CD14-positive monocyte (primary cell): ENCODE results near the gene ANKRD22. TPM values are rescaled to one million over a fixed set of nuclear protein-coding genes. Genes with fewer than 3 reads are reported as not detected.
"Not testable (repeated sequence)": the region's sequence is repeated elsewhere in the genome, so short reads cannot be mapped to it uniquely, and the experiment has no call there.

ENCODE experiments used
- DNase-seq, 3 donors: peaks; one replicate each; pipeline ENCODE4 v3.0.0-alpha.2; 2011 to 2022
- H2AFZ ChIP-seq: 2 replicates; pipeline ENCODE4 v1.6.0; 2012; ENCODE audit warnings: mild to moderate bottlenecking, low read depth, low read length, inconsistent platforms; ENCODE audit not compliant: insufficient read depth, poor library complexity, severe bottlenecking
- H3K27ac ChIP-seq, 2 donors: 1 replicate in 1 of 2; 2 replicates in 1 of 2; pipeline ENCODE4 v1.5.1; 2012 to 2013; ENCODE audit warnings: low read length in 2 of 2, control low read depth in 1 of 2, inconsistent platforms in 1 of 2, low read depth in 1 of 2, mild to moderate bottlenecking in 1 of 2
- H3K27me3 ChIP-seq, 2 donors: one replicate each; pipeline versions ENCODE4 v1.6.0 to v1.6.1; 2011 to 2013; ENCODE audit warnings: low read length in 2 of 2; ENCODE audit not compliant: control insufficient read depth in 2 of 2, insufficient read depth in 2 of 2
- H3K36me3 ChIP-seq, 2 donors: replicated peaks in 1 of 2; 1 replicate in 1 of 2; 2 replicates in 1 of 2; pipeline versions ENCODE4 v1.5.1 to v1.6.1; 2012 to 2013; ENCODE audit warnings: low read length in 2 of 2, control low read depth in 1 of 2, inconsistent platforms in 1 of 2, mild to moderate bottlenecking in 1 of 2; ENCODE audit not compliant: insufficient read depth in 2 of 2, control insufficient read depth in 1 of 2
- H3K4me1 ChIP-seq, 2 donors: 1 replicate in 1 of 2; 2 replicates in 1 of 2; pipeline versions ENCODE4 v1.5.1 to v1.6.1; 2012 to 2013; ENCODE audit warnings: low read length in 2 of 2, control low read depth in 1 of 2, inconsistent platforms in 1 of 2, mild to moderate bottlenecking in 1 of 2, moderate library complexity in 1 of 2; ENCODE audit not compliant: insufficient read depth in 2 of 2, control insufficient read depth in 1 of 2
- H3K4me2 ChIP-seq: replicated peaks from 2 replicates; pipeline ENCODE3; 2012; ENCODE audit warnings: low read length, moderate library complexity, mild to moderate bottlenecking; ENCODE audit not compliant: poor library complexity, severe bottlenecking; ENCODE audit errors: extremely low read depth
- H3K4me3 ChIP-seq, 3 experiments: fragments of 200-600 bp in 1 of 3; sonication (generic) in 1 of 3; replicated peaks in 1 of 3; 1 replicate in 2 of 3; 2 replicates in 1 of 3; pipeline ENCODE4 v1.5.1; 2011 to 2013; ENCODE audit warnings: low read length in 3 of 3, mild to moderate bottlenecking in 3 of 3, control low read depth in 2 of 3, low read depth in 2 of 3, inconsistent platforms in 1 of 3, moderate library complexity in 1 of 3
- H3K79me2 ChIP-seq: 2 replicates; pipeline ENCODE4 v1.6.0; 2012; ENCODE audit warnings: mild to moderate bottlenecking, control low read depth, inconsistent platforms, low read length, moderate library complexity; ENCODE audit not compliant: insufficient read depth
- H3K9ac ChIP-seq: 2 replicates; pipeline ENCODE4 v1.6.0; 2017; ENCODE audit warnings: low read length, mild to moderate bottlenecking; ENCODE audit not compliant: insufficient read depth, poor library complexity, severe bottlenecking
- H3K9me3 ChIP-seq, 2 donors: replicated peaks in 1 of 2; 1 replicate in 1 of 2; 2 replicates in 1 of 2; pipeline versions ENCODE4 v1.5.1 to v1.6.1; 2012 to 2013; ENCODE audit warnings: low read length in 2 of 2, control low read depth in 1 of 2; ENCODE audit not compliant: control insufficient read depth in 1 of 2, insufficient read depth in 1 of 2
- H4K20me1 ChIP-seq: 2 replicates; pipeline ENCODE4 v1.6.0; 2012; ENCODE audit warnings: mild to moderate bottlenecking, low read length, control low read depth, moderate library complexity; ENCODE audit not compliant: insufficient read depth
- H3K27ac Mint-ChIP-seq, 7 donors: one replicate each; pipeline ENCODE4 v1.8.0; 2020; ENCODE audit warnings: mild to moderate bottlenecking in 7 of 7, mixed read lengths in 7 of 7, moderate library complexity in 6 of 7, inconsistent platforms in 2 of 7
- H3K27me3 Mint-ChIP-seq, 3 donors: one replicate each; pipeline ENCODE4 v1.8.0; 2021 to 2022; ENCODE audit warnings: low read depth in 3 of 3, mild to moderate bottlenecking in 3 of 3, mixed read lengths in 3 of 3, moderate library complexity in 3 of 3, inconsistent platforms in 1 of 3
- H3K36me3 Mint-ChIP-seq, 2 donors: one replicate each; pipeline ENCODE4 v1.8.0; 2020; ENCODE audit warnings: mixed read lengths in 2 of 2, inconsistent platforms in 1 of 2, mild to moderate bottlenecking in 1 of 2
- H3K4me1 Mint-ChIP-seq: one replicate; pipeline ENCODE4 v1.8.0; 2020; ENCODE audit warnings: mild to moderate bottlenecking, mixed read lengths
- H3K4me3 Mint-ChIP-seq, 2 donors: one replicate each; pipeline ENCODE4 v1.8.0; 2020; ENCODE audit warnings: mild to moderate bottlenecking in 2 of 2, mixed read lengths in 2 of 2, moderate library complexity in 1 of 2
- H3K9me3 Mint-ChIP-seq, 7 donors: one replicate each; pipeline ENCODE4 v1.8.0; 2020 to 2022; ENCODE audit warnings: mixed read lengths in 7 of 7, mild to moderate bottlenecking in 6 of 7, moderate library complexity in 6 of 7, inconsistent platforms in 2 of 7
- WGBS: methylation state at CpG from one replicate; pipeline ENCODE4 v1.1.5; 2013; ENCODE audit warnings: missing lambda C conversion rate; ENCODE audit not compliant: insufficient coverage; 5-methylcytosine and 5-hydroxymethylcytosine counted together
- intact Hi-C, 2 donors: fragments of 100-400 bp; cut with micrococcal nuclease; formaldehyde crosslinking; loops; one replicate each; pipeline versions ENCODE4 v1.15.0 to v1.15.1; 2023
- polyA plus RNA-seq, 3 donors: library from polyadenylated mRNA; depleted of rRNA in 1 of 3; unstranded in 2 of 3; stranded (reverse) in 1 of 3; fragments of 300-500 nt in 2 of 3; fragments of >200 nt in 1 of 3; fragmentation: Illumina TruSeq in 2 of 3; gene quantifications; 1 replicate in 2 of 3; 2 replicates in 1 of 3; pipeline ENCODE4 v1.2.3, GENCODE V29; 2012 to 2021
- TF ChIP-seq, protein P1 (sequence below): fragments of 200-600 bp; IDR thresholded peaks from one replicate; pipeline ENCODE4 v1.8.0; 2022; ENCODE audit warnings: antibody characterized with exemption, mild to moderate bottlenecking

Gene ANKRD22
- polyA plus RNA-seq, 3 donors, result 2.7 to 3.5 (median 3.2) TPM

DNA sequence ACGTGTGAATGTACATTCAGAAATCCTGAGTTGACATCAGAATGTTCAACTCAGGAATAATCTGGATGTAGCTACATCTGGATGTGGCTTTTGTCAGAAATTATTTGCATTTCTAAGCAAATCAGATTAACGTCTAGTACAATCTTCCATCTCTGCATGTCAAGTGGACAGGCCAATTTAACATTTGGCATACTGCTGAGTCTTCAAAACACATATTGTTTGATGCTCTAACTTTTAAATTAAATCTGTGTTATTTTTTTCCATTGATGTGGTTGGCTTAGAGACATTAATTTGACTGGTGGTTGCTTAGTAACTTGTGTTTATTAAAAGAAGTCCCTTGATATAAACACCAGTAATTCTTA lies 31.8 kb upstream of the ANKRD22 start:
- Histone ChIP-seq H3K36me3 (no peaks in the 10 kb centered on the region), H3K27ac (no peak overlapping the region), H3K27me3 (no peaks in the 10 kb centered on the region), H3K4me1 (peaks cover 18 to 21% of the 10 kb centered on the region in 2 donors), H2AFZ (no peak overlapping the region), H3K4me3 (no peak overlapping the region), H4K20me1 (no peaks in the 10 kb centered on the region), H3K9me3 (no peaks in the 10 kb centered on the region), H3K4me2 (no peak overlapping the region), H3K9ac (no peak overlapping the region), H3K79me2 (peaks cover 6% of the 10 kb centered on the region)
- intact Hi-C loops, result loop anchor here in 1 of 2 donors (5.0 kb wide), 1 partner anchor 46 kb away; no protein-coding TSS in a partner anchor
- Mint-ChIP-seq H3K36me3 (peaks cover 0 to 3% of the 10 kb centered on the region in 2 donors), H3K27me3 (no peaks in the 10 kb centered on the region), H3K9me3 (no peaks in the 10 kb centered on the region), H3K4me3 (no peak overlapping the region), H3K27ac (no peak overlapping the region), H3K4me1 (peaks cover 26% of the 10 kb centered on the region)
- TF ChIP-seq, protein P1, sequence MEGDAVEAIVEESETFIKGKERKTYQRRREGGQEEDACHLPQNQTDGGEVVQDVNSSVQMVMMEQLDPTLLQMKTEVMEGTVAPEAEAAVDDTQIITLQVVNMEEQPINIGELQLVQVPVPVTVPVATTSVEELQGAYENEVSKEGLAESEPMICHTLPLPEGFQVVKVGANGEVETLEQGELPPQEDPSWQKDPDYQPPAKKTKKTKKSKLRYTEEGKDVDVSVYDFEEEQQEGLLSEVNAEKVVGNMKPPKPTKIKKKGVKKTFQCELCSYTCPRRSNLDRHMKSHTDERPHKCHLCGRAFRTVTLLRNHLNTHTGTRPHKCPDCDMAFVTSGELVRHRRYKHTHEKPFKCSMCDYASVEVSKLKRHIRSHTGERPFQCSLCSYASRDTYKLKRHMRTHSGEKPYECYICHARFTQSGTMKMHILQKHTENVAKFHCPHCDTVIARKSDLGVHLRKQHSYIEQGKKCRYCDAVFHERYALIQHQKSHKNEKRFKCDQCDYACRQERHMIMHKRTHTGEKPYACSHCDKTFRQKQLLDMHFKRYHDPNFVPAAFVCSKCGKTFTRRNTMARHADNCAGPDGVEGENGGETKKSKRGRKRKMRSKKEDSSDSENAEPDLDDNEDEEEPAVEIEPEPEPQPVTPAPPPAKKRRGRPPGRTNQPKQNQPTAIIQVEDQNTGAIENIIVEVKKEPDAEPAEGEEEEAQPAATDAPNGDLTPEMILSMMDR, result no peak
- WGBS, result no CpG with 5 or more reads among the region's 2 CpGs
- no peak for DNase-seq

DNA sequence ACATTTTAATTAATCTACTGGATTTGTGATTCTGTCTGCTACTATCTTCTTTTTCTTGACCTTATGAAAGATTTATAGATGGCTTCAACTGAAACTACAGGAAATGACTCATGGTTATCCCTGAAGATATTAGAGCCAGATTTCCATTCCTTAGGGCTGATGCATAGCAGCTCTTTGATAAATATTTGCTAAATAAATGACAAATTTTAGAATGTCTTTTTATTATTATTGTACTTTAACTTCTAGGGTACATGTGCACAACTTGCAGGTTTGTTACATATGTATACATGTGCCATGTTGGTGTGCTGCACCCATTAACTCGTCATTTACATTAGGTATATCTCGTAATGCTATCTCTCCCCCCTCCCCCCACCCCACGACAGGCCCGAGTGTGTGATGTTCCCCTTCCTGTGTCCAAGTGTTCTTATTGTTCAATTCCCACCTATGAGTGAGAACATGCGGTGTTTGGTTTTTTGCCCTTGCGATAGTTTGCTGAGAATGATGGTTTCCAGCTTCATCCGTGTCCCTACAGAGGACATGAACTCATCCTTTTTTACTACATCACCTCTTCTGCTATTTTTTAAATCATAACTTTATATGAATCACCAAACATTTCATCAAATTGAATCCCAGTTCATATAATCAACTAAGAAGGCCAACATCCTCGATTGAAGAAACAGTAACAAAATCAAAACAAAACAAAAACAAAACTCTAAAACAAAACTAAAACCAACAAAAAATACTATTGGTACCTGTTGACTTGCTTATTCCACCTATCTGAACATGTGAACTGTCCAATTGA lies 31.2 kb upstream of the ANKRD22 start:
- H3K4me1 ChIP-seq, result peaks cover 18 to 21% of the 10 kb centered on the region in 2 donors
- H3K36me3 ChIP-seq, H3K27me3 ChIP-seq, H3K9me3 Mint-ChIP-seq, H3K27ac ChIP-seq, H3K4me2 ChIP-seq, H3K4me3 ChIP-seq, H4K20me1 ChIP-seq, H3K9me3 ChIP-seq, H2AFZ ChIP-seq, H3K9ac ChIP-seq, H3K4me3 Mint-ChIP-seq, DNase-seq, H3K79me2 ChIP-seq, H3K27ac Mint-ChIP-seq, H3K27me3 Mint-ChIP-seq, H3K36me3 Mint-ChIP-seq: not testable (repeated sequence)
- intact Hi-C loops, result loop anchor here in 1 of 2 donors (5.0 kb wide), 1 partner anchor 46 kb away; no protein-coding TSS in a partner anchor
- 80% methylated on average over 1 of the region's 8 CpGs for WGBS
- peaks cover 26% of the 10 kb centered on the region for H3K4me1 Mint-ChIP-seq
